ENCODE data around the gene LITAFD.
"Not testable (repeated sequence)": the region's sequence is repeated elsewhere in the genome, so short reads cannot be mapped to it uniquely, and the experiment has no call there.

The LITAFD gene

GRCh38 chr16:8882041-8882617 lies at the start of gene LITAFD:
Gene LITAFD, plus strand, starts transcription at chr16:8882351. Its CDS starts 2,005 bp downstream, at chr16:8884356.
- TF ChIP-seq POLR2A (IDR thresholded peaks at IDR 0.05; ENCODE audit: low read length) (no peak), GATA1 (IDR thresholded peaks at IDR 0.05; ENCODE audit: low read depth, low read length) (no peak)
- DNase-seq = no peak

- DNase-seq = no peak
- no peak for TF ChIP-seq POLR2A (IDR thresholded peaks at IDR 0.05; ENCODE audit: low read length)
- no peak for TF ChIP-seq GATA1 (IDR thresholded peaks at IDR 0.05; ENCODE audit: low read depth, low read length)
These were observed 49.4 kb upstream of the LITAFD start for GRCh38 chr16:8832717-8833105.

GRCh38 chr16:8836797-8837196 lies 45.4 kb upstream of the LITAFD start:
- DNase-seq = not testable (repeated sequence)

- not testable (repeated sequence) for DNase-seq
These were observed 44.6 kb upstream of the LITAFD start for GRCh38 chr16:8837594-8837993.

- not testable (repeated sequence) for DNase-seq
These were observed 40.1 kb upstream of the LITAFD start for GRCh38 chr16:8842016-8842415.

- DNase-seq = not testable (repeated sequence)
These were observed 38.9 kb upstream of the LITAFD start for GRCh38 chr16:8843296-8843695.

GRCh38 chr16:8845699-8846298 lies 36.4 kb upstream of the LITAFD start:
- no peak for DNase-seq
- TF ChIP-seq GATA1 (IDR thresholded peaks at IDR 0.05; ENCODE audit: low read depth, low read length) (no peak), POLR2A (IDR thresholded peaks at IDR 0.05; ENCODE audit: low read length) (no peak)

GRCh38 chr16:8846401-8846932 lies 35.7 kb upstream of the LITAFD start:
- no peak for DNase-seq
- TF ChIP-seq GATA1 (IDR thresholded peaks at IDR 0.05; ENCODE audit: low read depth, low read length) (no peak), POLR2A (IDR thresholded peaks at IDR 0.05; ENCODE audit: low read length) (no peak)

GRCh38 chr16:8847145-8847544 lies 35.0 kb upstream of the LITAFD start:
- DNase-seq = no peak

GRCh38 chr16:8847623-8848022 lies 34.5 kb upstream of the LITAFD start:
- TF ChIP-seq GATA1 (IDR thresholded peaks at IDR 0.05; ENCODE audit: low read depth, low read length) (no peak), POLR2A (IDR thresholded peaks at IDR 0.05; ENCODE audit: low read length) (no peak)
- DNase-seq = no peak

More at GRCh38 chr16:8847145-8847544, 35.0 kb upstream of the LITAFD start:
- TF ChIP-seq GATA1 (IDR thresholded peaks at IDR 0.05; ENCODE audit: low read depth, low read length) (no peak), POLR2A (IDR thresholded peaks at IDR 0.05; ENCODE audit: low read length) (no peak)

- DNase-seq = no peak
- no peak for TF ChIP-seq GATA1 (IDR thresholded peaks at IDR 0.05; ENCODE audit: low read depth, low read length)
- no peak for TF ChIP-seq POLR2A (IDR thresholded peaks at IDR 0.05; ENCODE audit: low read length)
These were observed 33.8 kb upstream of the LITAFD start for GRCh38 chr16:8848231-8848938.

GRCh38 chr16:8848939-8849391 lies 33.2 kb upstream of the LITAFD start:
- no peak for DNase-seq
- TF ChIP-seq POLR2A (IDR thresholded peaks at IDR 0.05; ENCODE audit: low read length) = no peak
- no peak for TF ChIP-seq GATA1 (IDR thresholded peaks at IDR 0.05; ENCODE audit: low read depth, low read length)

- no peak for TF ChIP-seq POLR2A (IDR thresholded peaks at IDR 0.05; ENCODE audit: low read length)
- TF ChIP-seq GATA1 (IDR thresholded peaks at IDR 0.05; ENCODE audit: low read depth, low read length) = no peak
- no peak for DNase-seq
These were observed 32.6 kb upstream of the LITAFD start for GRCh38 chr16:8849411-8850011.

GRCh38 chr16:8850279-8850885 lies 31.8 kb upstream of the LITAFD start:
- TF ChIP-seq GATA1 (IDR thresholded peaks at IDR 0.05; ENCODE audit: low read depth, low read length) = no peak
- TF ChIP-seq POLR2A (IDR thresholded peaks at IDR 0.05; ENCODE audit: low read length) = no peak
- DNase-seq = no peak
